ENCODE results near the gene PITHD1. TPM values are rescaled to one million over a fixed set of nuclear protein-coding genes. Genes with fewer than 3 reads are reported as not detected.

PITHD1 gene
- total and polyA plus RNA-seq, 2 donors from 2014 or later, result 40.4 to 57.7 TPM

- FAIRE-seq, result no peak
- Histone ChIP-seq H3K36me3 (ENCODE audit: control insufficient read depth in 2 of 3, insufficient read depth in 3 of 3, low read length in 3 of 3) (peaks cover 4 to 30% (median 28%) of the 10 kb centered on the region in 3 donors), H3K9me3 (ENCODE audit: control insufficient read depth in 2 of 3, insufficient read depth in 1 of 3, low read length in 3 of 3) (no peaks in the 10 kb centered on the region), H3K27ac (ENCODE audit: low read depth in 2 of 2, low read length in 2 of 2) (no peak overlapping the region), H3K4me1 (ENCODE audit: control insufficient read depth in 2 of 3, insufficient read depth in 2 of 3, low read depth in 1 of 3, low read length in 3 of 3) (peaks cover 0 to 9% (median 6%) of the 10 kb centered on the region in 3 donors), H3K27me3 (ENCODE audit: control insufficient read depth, insufficient read depth, low read length) (no peaks in the 10 kb centered on the region), H3K4me3 (ENCODE audit: low read length in 3 of 3) (no peak overlapping the region), H3K9ac (ENCODE audit: low read length in 3 of 3) (no peak overlapping the region)
- intact Hi-C loops (cut with DNase I), result no loop called here
- peak in 3 of 5 donors; percentile 52 to 60 (median 56) for DNase-seq
- peak; percentile 52 for TF ChIP-seq CTCF (IDR thresholded peaks at IDR 0.05; ENCODE audit: borderline replicate concordance, extremely low read depth, insufficient read depth)
Observed at GRCh38 chr1:23810818-23811540, 32.8 kb downstream of the PITHD1 start.

GRCh38 chr1:23814016-23814415 is 35.8 kb downstream of the PITHD1 start:
- H3K36me3 ChIP-seq (ENCODE audit: control insufficient read depth in 2 of 3, insufficient read depth in 3 of 3, low read length in 3 of 3), result peaks cover 2 to 31% (median 23%) of the 10 kb centered on the region in 3 donors

GRCh38 chr1:23816361-23816760 is 38.1 kb downstream of the PITHD1 start:
- no peak for DNase-seq
- no peak for FAIRE-seq
- Histone ChIP-seq H3K9ac (ENCODE audit: low read length in 3 of 3) (no peak overlapping the region), H3K4me1 (ENCODE audit: control insufficient read depth in 2 of 3, insufficient read depth in 2 of 3, low read depth in 1 of 3, low read length in 3 of 3) (no peaks in the 10 kb centered on the region), H3K27ac (ENCODE audit: low read depth in 2 of 2, low read length in 2 of 2) (no peak overlapping the region), H3K36me3 (ENCODE audit: control insufficient read depth in 2 of 3, insufficient read depth in 3 of 3, low read length in 3 of 3) (peaks cover 2 to 31% (median 27%) of the 10 kb centered on the region in 3 donors), H3K27me3 (ENCODE audit: control insufficient read depth, insufficient read depth, low read length) (no peaks in the 10 kb centered on the region), H3K9me3 (ENCODE audit: control insufficient read depth in 2 of 3, insufficient read depth in 1 of 3, low read length in 3 of 3) (no peaks in the 10 kb centered on the region), H3K4me3 (ENCODE audit: low read length in 3 of 3) (no peak overlapping the region)
- no peak for TF ChIP-seq CTCF (IDR thresholded peaks at IDR 0.05; ENCODE audit: borderline replicate concordance, extremely low read depth, insufficient read depth)
- intact Hi-C loops (cut with DNase I), result no loop called here

More at GRCh38 chr1:23814016-23814415, 35.8 kb downstream of the PITHD1 start:
- intact Hi-C loops (cut with DNase I), result no loop called here
- FAIRE-seq (no peak), DNase-seq (no peak)
- no peak overlapping the region for H3K9ac ChIP-seq (ENCODE audit: low read length in 3 of 3)
- H3K4me3 ChIP-seq (ENCODE audit: low read length in 3 of 3), result no peak overlapping the region
- no peak overlapping the region for H3K27ac ChIP-seq (ENCODE audit: low read depth in 2 of 2, low read length in 2 of 2)
- TF ChIP-seq CTCF (IDR thresholded peaks at IDR 0.05; ENCODE audit: borderline replicate concordance, extremely low read depth, insufficient read depth), result no peak
- H3K4me1 ChIP-seq (ENCODE audit: control insufficient read depth in 2 of 3, insufficient read depth in 2 of 3, low read depth in 1 of 3, low read length in 3 of 3), result peaks cover 0 to 9% (median 6%) of the 10 kb centered on the region in 3 donors
- no peaks in the 10 kb centered on the region for H3K27me3 ChIP-seq (ENCODE audit: control insufficient read depth, insufficient read depth, low read length)
- no peaks in the 10 kb centered on the region for H3K9me3 ChIP-seq (ENCODE audit: control insufficient read depth in 2 of 3, insufficient read depth in 1 of 3, low read length in 3 of 3)
